Cardiac fibroblast (primary cell): Measurements from ENCODE around the gene OPCML.

Experiments used
- DNase-seq, 2 donors: peaks; one replicate each; pipeline versions ENCODE4 v3.0.0 to v3.0.0-alpha.2; 2010; ENCODE audit warnings: low read depth in 2 of 2
- H3K4me3 ChIP-seq, 2 donors: replicated peaks in 1 of 2; 1 replicate in 1 of 2; 2 replicates in 1 of 2; pipeline ENCODE4 v1.5.1; 2011; ENCODE audit warnings: low read depth in 2 of 2, low read length in 2 of 2, mild to moderate bottlenecking in 2 of 2, moderate library complexity in 1 of 2
- CTCF ChIP-seq: IDR thresholded peaks from one replicate; pipeline ENCODE4 v1.5.1; 2011; ENCODE audit warnings: low read depth, mild to moderate bottlenecking, low read length, inconsistent platforms

The OPCML gene

GRCh38 chr11:133004369-133004768 is 527.9 kb downstream of the OPCML start:
- no peak for TF ChIP-seq CTCF
- H3K4me3 ChIP-seq, result no peak overlapping the region
- DNase-seq, result no peak

- no peak for TF ChIP-seq CTCF
- DNase-seq, result no peak
- H3K4me3 ChIP-seq, result no peak overlapping the region
Measured at GRCh38 chr11:132999516-132999915, 532.8 kb downstream of the OPCML start.

GRCh38 chr11:132999031-132999430 is 533.3 kb downstream of the OPCML start:
- no peak overlapping the region for H3K4me3 ChIP-seq
- TF ChIP-seq CTCF, result no peak
- no peak for DNase-seq

- H3K4me3 ChIP-seq, result no peak overlapping the region
- no peak for DNase-seq
- TF ChIP-seq CTCF, result no peak
Measured at GRCh38 chr11:132997396-132997795, 534.9 kb downstream of the OPCML start.

GRCh38 chr11:132994966-132995365 is 537.3 kb downstream of the OPCML start:
- no peak overlapping the region for H3K4me3 ChIP-seq
- TF ChIP-seq CTCF, result no peak
- DNase-seq, result no peak

GRCh38 chr11:132993991-132994502 is 538.3 kb downstream of the OPCML start:
- H3K4me3 ChIP-seq, result no peak overlapping the region
- DNase-seq, result no peak
- TF ChIP-seq CTCF, result no peak

- no peak overlapping the region for H3K4me3 ChIP-seq
- TF ChIP-seq CTCF, result no peak
- DNase-seq, result no peak
Measured at GRCh38 chr11:132992838-132993631, 539.3 kb downstream of the OPCML start.
